ENCODE results near the gene ACTN3. TPM values are rescaled to one million over a fixed set of nuclear protein-coding genes. Genes with fewer than 3 reads are reported as not detected.

ACTN3 gene
- total and polyA plus RNA-seq, 9 donors, result 0.11 to 0.28 (median 0.23) TPM; not detected in 3

DNA sequence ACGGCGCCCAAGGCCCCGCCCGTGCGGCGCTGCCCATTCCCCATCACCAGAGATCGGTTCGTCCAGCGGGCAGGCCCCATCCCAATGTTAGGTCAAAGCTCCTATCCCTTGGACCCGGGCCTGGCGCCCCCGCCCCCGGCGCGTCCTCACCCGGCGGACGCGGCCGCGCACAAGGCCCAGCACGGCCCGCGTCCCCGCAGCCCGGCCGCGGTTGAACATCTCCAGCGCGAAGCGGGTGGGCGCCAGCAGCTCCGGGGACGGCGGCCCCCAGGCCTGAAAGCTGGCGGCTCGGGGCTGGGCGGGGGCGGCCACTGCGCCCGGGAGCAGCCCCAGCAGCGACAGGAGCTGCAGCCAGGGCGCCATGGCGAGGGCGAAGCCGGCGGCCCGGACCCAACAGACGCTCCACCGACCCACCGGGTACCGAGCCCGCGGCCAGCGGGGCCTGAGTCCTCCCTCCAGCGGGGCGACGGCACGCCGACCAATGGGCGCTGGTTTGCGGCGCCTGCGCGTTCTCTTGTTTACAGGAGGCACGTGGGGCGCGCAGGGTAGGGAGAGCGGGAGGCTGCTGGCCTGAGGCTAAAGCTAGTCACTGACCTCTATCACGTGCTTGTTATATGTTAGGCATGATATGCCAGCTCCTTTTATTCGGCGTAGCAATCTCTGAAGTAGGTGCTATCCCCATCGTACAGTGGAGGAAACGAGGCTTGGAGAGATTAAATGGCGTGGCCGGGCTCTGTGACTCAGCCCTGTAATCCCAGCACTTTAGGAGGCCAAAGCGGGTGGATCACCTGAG, 21.6 kb downstream of the ACTN3 start, which contains the start of gene CTSF:
Gene CTSF, minus strand, starts transcription at position 483 of the 793 bp plus-strand sequence. Its CDS starts 120 bp downstream, at position 363.
- WGBS, 3 donors, result 1 to 2% (median 1%) methylated on average over 41 to 77 of the region's 77 CpGs
- H3K27ac ChIP-seq, result peak within 1 kb of the TSS; percentile 35 to 47

DNA sequence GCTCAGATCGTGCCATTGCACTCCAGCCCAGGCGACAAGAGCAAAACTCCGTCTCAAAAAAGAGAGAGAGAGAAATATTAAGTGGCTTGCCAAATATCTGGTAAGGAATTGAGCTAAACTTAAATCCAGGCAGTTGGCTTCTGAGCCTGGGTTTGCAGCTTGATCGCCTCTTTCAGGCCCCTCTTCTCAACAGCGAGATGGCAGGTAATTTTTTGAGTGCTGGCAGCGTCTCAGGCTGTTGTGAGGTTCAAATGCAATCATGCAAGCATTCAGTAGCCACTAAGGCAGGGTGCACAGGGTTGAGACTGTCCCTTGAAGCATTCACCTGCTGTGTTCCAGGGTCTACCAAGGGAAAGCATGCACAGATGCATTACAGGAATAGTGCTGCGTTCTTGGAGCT, 22.4 kb downstream of the ACTN3 start:
- 65 to 74% (median 73%) methylated on average over 7 of the region's 7 CpGs for WGBS, 3 donors

More for the DNA sequence above, 21.6 kb downstream of the ACTN3 start, which contains the start of gene CTSF:
- peaks cover 7% of the 10 kb centered on the region for H3K4me1 ChIP-seq (ENCODE audit: insufficient read depth)
- intact Hi-C loops (cut with DNase I), result no loop called here
- no peaks in the 10 kb centered on the region for H3K27me3 ChIP-seq
- peak; percentile 85 to 93 (median 89) for DNase-seq
- peak within 1 kb of the TSS; percentile 50 for H3K4me3 ChIP-seq
- no peaks in the 10 kb centered on the region for H3K36me3 ChIP-seq
- peak; percentile 44 for TF ChIP-seq POLR2A (IDR thresholded peaks at IDR 0.05)
- TF ChIP-seq, protein P1, sequence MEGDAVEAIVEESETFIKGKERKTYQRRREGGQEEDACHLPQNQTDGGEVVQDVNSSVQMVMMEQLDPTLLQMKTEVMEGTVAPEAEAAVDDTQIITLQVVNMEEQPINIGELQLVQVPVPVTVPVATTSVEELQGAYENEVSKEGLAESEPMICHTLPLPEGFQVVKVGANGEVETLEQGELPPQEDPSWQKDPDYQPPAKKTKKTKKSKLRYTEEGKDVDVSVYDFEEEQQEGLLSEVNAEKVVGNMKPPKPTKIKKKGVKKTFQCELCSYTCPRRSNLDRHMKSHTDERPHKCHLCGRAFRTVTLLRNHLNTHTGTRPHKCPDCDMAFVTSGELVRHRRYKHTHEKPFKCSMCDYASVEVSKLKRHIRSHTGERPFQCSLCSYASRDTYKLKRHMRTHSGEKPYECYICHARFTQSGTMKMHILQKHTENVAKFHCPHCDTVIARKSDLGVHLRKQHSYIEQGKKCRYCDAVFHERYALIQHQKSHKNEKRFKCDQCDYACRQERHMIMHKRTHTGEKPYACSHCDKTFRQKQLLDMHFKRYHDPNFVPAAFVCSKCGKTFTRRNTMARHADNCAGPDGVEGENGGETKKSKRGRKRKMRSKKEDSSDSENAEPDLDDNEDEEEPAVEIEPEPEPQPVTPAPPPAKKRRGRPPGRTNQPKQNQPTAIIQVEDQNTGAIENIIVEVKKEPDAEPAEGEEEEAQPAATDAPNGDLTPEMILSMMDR (IDR thresholded peaks at IDR 0.05), result no peak
- H3K9me3 ChIP-seq, result no peaks in the 10 kb centered on the region

DNA sequence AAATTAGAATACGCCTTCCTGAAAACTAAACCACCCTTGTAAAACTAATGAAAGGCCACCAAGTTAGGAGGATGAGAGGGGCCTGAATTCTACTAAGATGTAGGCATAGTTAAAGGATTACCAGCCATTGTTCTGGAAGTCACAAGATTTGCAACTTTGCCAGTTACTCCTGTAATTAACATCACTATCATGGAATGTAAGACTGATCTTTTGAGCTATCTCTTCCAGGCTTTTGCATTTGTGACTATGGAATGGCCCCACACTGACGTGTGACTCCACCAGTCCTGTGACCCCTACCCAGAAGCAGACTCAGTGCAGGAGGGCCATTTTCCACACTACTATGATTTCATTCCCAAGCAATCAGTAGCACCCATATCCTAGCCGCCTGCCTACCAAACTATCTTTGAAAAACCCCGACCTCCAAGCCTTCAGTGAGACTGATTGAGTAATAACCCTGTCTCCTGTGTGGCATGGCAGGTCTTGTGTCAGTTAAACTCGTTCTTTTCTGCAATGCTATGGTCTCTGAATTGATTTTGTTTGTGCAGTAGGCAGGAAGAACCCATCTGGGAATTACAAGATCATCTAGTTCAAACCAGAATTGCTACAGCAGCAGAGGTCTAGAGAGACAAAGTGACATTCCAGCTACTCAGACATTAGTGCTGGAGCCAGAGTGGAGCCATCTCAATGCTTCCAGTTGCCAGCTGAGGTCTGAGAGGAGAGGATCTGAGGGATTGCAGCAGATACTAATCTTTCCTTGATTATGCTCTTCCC, 23.6 kb downstream of the ACTN3 start:
- intact Hi-C loops (cut with DNase I), result no loop called here
- WGBS, 3 donors, result 54 to 71% (median 64%) methylated on average over 5 of the region's 5 CpGs

More for the DNA sequence above, 22.4 kb downstream of the ACTN3 start:
- no peaks in the 10 kb centered on the region for H3K9me3 ChIP-seq
- H3K27me3 ChIP-seq, result no peaks in the 10 kb centered on the region
- H3K27ac ChIP-seq, result no peak overlapping the region
- H3K4me1 ChIP-seq (ENCODE audit: insufficient read depth), result peaks cover 7% of the 10 kb centered on the region
- TF ChIP-seq EP300 (IDR thresholded peaks at IDR 0.05), result no peak
- TF ChIP-seq POLR2A (IDR thresholded peaks at IDR 0.05), result no peak
- TF ChIP-seq, protein P1 (IDR thresholded peaks at IDR 0.05), result no peak
- H3K4me3 ChIP-seq, result no peak overlapping the region
- intact Hi-C loops (cut with DNase I), result no loop called here
- H3K36me3 ChIP-seq, result no peaks in the 10 kb centered on the region
- no peak for DNase-seq

DNA sequence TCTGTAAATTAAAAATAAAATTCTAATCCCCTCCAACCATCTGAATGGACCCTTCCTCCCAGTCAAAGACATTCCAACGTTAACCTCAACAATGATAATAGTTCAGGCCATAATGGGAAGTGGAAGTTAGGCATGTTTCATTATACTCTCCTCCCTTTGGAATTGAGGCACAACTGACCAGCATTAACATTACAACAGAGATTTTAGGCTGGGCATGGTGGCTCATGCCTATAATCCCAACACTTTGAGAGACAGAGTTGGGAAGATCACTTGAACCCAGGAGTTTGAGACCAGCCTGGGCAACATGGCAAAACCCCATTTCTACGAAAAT, 24.1 kb downstream of the ACTN3 start:
- intact Hi-C loops (cut with DNase I), result no loop called here

More for the DNA sequence above, 23.6 kb downstream of the ACTN3 start:
- Histone ChIP-seq H3K27me3 (no peaks in the 10 kb centered on the region), H3K4me3 (no peak overlapping the region), H3K27ac (no peak overlapping the region), H3K4me1 (ENCODE audit: insufficient read depth) (peaks cover 7% of the 10 kb centered on the region), H3K36me3 (no peaks in the 10 kb centered on the region), H3K9me3 (no peaks in the 10 kb centered on the region)
- no peak for DNase-seq
- TF ChIP-seq, protein P1 (IDR thresholded peaks at IDR 0.05), result no peak
- TF ChIP-seq EP300 (IDR thresholded peaks at IDR 0.05) (no peak), POLR2A (IDR thresholded peaks at IDR 0.05) (no peak)

More for the DNA sequence above, 24.1 kb downstream of the ACTN3 start:
- Histone ChIP-seq H3K4me3 (no peak overlapping the region), H3K36me3 (no peaks in the 10 kb centered on the region), H3K9me3 (no peaks in the 10 kb centered on the region), H3K27ac (no peak overlapping the region), H3K27me3 (no peaks in the 10 kb centered on the region), H3K4me1 (ENCODE audit: insufficient read depth) (peaks cover 7% of the 10 kb centered on the region)
- no peak for TF ChIP-seq EP300 (IDR thresholded peaks at IDR 0.05)
- no peak for TF ChIP-seq POLR2A (IDR thresholded peaks at IDR 0.05)
- TF ChIP-seq, protein P1 (IDR thresholded peaks at IDR 0.05), result no peak
- no peak for DNase-seq
- WGBS, 3 donors, result 52 to 73% (median 58%) methylated on average over 2 of the region's 2 CpGs
